Thoracic aorta (tissue), 2 donors: ENCODE results near the gene SGSM2. TPM values are rescaled to one million over a fixed set of nuclear protein-coding genes. Genes with fewer than 3 reads are reported as not detected.

Experiments used
- ATAC-seq: fragments of 150-250 bp; one replicate; pipeline ENCODE4 v1.8.0; 2017; ENCODE audit warnings: low read depth; ENCODE audit not compliant: insufficient number of reproducible peaks, low FRiP score
- DNase-seq: peaks from one replicate; pipeline ENCODE4 v3.0.0-alpha.2; 2020; ENCODE audit warnings: low spot score
- H3K27ac ChIP-seq, 2 donors: fragments of 200-600 bp; sonication (generic); 1 replicate in 1 of 2; 2 replicates in 1 of 2; pipeline ENCODE4 v1.5.1; 2016; ENCODE audit warnings: mild to moderate bottlenecking in 2 of 2, moderate library complexity in 2 of 2
- H3K27me3 ChIP-seq: fragments of 200-600 bp; sonication (generic); replicated peaks from 2 replicates; pipeline ENCODE4 v1.6.0; 2016; ENCODE audit warnings: mild to moderate bottlenecking; ENCODE audit not compliant: insufficient read depth
- H3K36me3 ChIP-seq: fragments of 200-600 bp; sonication (generic); one replicate; pipeline ENCODE4 v1.5.1; 2016
- H3K4me1 ChIP-seq, 2 donors: fragments of 200-600 bp; sonication (generic); 1 replicate in 1 of 2; 2 replicates in 1 of 2; pipeline versions ENCODE4 v1.5.1 to v1.6.0; 2016; ENCODE audit warnings: low read depth in 2 of 2, mild to moderate bottlenecking in 1 of 2; ENCODE audit not compliant: control insufficient read depth in 1 of 2
- H3K4me3 ChIP-seq: fragments of 200-600 bp; sonication (generic); 2 replicates; pipeline ENCODE4 v1.5.1; 2016; ENCODE audit warnings: mild to moderate bottlenecking
- H3K9me3 ChIP-seq: fragments of 200-600 bp; sonication (generic); 2 replicates; pipeline ENCODE4 v1.5.1; 2016
- CTCF ChIP-seq: fragments of 200-600 bp; sonication (generic); IDR thresholded peaks from one replicate; pipeline ENCODE4 v1.5.1; 2019; ENCODE audit warnings: antibody characterized with exemption
- total RNA-seq, 2 donors: library from RNA; depleted of rRNA; stranded (reverse); fragments of >200 nt; gene quantifications; one replicate each; pipeline versions ENCODE4 v1.1.0 to v1.2.3, GENCODE V29; 2016

The SGSM2 gene
- total RNA-seq, 2 donors from 2014 or later = 58.1 to 70.3 TPM

GRCh38 chr17:2385240-2386210 is 48.2 kb downstream of the SGSM2 start:
- ATAC-seq = no peak

DNA sequence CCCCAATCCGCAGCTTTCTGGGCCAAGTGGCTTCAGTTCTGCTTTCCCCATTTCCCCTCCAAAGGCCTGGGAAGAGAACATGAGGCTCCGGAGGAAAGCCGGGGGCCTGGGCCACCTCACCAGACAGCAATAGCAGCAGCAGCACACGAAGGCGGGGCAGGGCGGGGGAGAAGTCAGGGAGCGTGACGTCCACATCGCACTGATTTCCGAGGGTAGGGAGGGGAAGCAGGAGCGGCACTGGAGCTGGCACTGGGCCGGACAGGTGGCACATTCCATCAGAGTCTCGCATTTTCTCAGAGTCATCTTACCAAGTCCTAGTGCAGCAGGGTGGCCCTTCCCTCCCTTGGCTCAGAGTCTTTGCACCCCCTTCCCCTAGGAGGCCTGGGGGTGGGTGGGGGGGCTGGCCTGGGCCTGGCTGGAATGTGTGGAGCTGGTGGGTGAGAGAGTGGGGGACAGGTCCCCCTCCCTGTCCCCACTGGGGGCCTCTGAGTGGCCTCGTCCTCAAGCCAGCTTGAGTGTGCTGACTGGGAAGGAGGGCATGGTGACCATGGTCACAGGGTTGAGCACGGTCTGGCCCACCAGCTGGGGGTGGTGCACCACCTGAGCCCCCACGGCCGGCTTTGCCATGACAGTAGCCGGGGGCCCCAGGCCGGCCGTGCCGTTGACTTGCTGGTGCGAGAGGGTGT is 49.2 kb downstream of the SGSM2 start:
- H3K4me3 ChIP-seq = no peak overlapping the region
- no peak for TF ChIP-seq CTCF
- H3K4me1 ChIP-seq = peaks cover 8 to 21% of the 10 kb centered on the region in 2 donors
- no peaks in the 10 kb centered on the region for H3K9me3 ChIP-seq
- ATAC-seq (no peak), DNase-seq (no peak)
- H3K36me3 ChIP-seq = peaks cover 28% of the 10 kb centered on the region
- no peaks in the 10 kb centered on the region for H3K27me3 ChIP-seq
- no peak overlapping the region for H3K27ac ChIP-seq

More at GRCh38 chr17:2385240-2386210, 48.2 kb downstream of the SGSM2 start:
- Histone ChIP-seq H3K27me3 (no peaks in the 10 kb centered on the region), H3K4me1 (peaks cover 0 to 10% of the 10 kb centered on the region in 2 donors), H3K4me3 (no peak overlapping the region), H3K27ac (no peak overlapping the region), H3K36me3 (peaks cover 35% of the 10 kb centered on the region), H3K9me3 (no peaks in the 10 kb centered on the region)
- DNase-seq = no peak
- TF ChIP-seq CTCF = no peak

DNA sequence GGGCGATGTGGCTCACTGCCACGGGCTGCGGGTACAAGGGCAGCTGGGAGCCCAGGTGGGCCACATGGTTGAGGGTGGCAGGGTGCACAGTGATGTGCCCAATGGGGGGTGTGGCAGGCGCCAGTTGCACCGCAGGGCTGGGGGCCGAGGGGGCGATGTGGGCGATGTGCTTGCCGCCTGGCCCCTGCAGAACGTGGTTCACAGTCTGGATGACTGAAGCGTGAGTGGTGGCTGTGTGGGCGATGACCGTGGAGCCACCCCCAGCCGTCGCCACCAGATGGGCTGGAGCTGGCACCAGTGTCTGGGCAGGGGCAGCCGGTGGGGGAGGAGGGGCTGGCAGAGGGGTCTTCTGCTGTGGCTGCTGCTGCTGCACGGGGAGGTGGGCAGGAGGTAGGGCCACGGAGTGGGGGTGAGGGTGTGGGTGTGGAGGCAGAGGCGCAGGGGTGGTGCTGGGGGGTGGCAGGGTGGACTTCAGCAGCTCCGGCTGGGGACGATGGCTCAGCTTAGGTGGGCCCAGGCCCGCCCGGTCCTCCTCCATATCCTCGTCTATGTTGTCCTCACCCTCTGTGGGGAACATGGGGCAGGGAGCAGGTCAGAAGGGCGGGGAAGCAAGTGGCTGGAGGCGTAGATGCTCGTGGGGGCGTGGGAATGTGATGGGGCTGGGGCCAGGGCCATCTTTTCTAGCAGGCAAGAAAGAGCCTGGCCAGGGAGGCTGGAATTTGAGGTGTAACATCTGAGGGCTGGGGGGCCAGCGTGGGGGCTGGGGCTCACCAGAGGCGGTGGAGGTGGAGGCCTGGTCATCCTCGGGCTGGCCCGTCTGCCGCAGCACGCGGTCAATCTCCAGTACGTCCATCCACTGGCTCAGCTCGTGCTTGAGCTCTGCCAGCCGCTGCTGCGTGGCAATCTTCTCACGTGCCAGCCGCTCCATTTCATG is 50.1 kb downstream of the SGSM2 start:
- Histone ChIP-seq H3K4me3 (no peak overlapping the region), H3K9me3 (no peaks in the 10 kb centered on the region), H3K27ac (no peak overlapping the region), H3K4me1 (peaks cover 15 to 29% of the 10 kb centered on the region in 2 donors), H3K36me3 (peaks cover 24% of the 10 kb centered on the region), H3K27me3 (no peaks in the 10 kb centered on the region)
- no peak for TF ChIP-seq CTCF
- DNase-seq = no peak
- no peak for ATAC-seq

DNA sequence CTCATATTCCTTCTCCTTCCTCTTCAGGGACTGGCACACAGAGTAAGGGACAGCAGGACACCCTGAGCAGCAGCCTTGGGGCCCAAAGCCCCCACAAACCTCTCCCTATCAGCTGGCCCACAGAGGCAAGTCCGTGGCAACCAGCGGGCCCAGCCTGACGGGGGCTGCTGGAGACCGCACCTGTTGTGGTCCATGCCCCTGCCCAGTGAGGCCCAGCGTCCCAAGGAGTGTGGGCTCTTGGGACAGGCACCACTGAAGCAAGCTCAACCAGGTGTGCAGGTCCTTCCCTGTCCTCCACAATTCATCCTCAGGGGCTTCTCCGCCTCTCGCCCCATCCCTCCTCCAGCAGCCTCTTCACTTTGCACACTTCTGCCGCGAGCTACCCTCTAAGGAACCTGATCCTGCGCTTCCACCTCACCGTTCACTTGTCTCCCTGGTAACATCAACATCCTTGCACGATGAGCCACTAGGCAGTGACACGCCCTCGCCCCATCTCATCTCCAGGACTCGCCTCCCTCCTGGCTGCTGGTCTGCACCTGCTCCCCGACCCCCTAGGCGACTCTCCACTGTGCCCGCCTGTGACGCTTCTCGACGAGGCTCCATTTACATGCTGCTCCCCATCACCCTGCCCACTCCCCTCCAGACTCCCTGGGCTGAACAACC is 50.9 kb downstream of the SGSM2 start:
- ATAC-seq (no peak), DNase-seq (no peak)
- Histone ChIP-seq H3K4me3 (no peak overlapping the region), H3K27me3 (no peaks in the 10 kb centered on the region), H3K4me1 (peaks cover 15 to 29% of the 10 kb centered on the region in 2 donors), H3K9me3 (no peaks in the 10 kb centered on the region), H3K27ac (no peak overlapping the region), H3K36me3 (peaks cover 24% of the 10 kb centered on the region)
- TF ChIP-seq CTCF = no peak
